Mesenchymal stem cell (in vitro differentiated cells and primary cell): ENCODE results near the gene TRIOBP.
A peak's percentile ranks its signal among the peaks of the same experiment; 100 is the strongest.

ENCODE experiments used
- DNase-seq: peaks from one replicate; pipeline ENCODE4 v3.0.0-alpha.2; 2013
- H2AFZ ChIP-seq: one replicate; pipeline ENCODE4 v1.6.1; 2013; ENCODE audit warnings: low read depth, mild to moderate bottlenecking, control low read depth, inconsistent platforms, low read length, moderate library complexity
- H2AK5ac ChIP-seq: 2 replicates; pipeline ENCODE4 v1.6.1; 2013; ENCODE audit warnings: low read length, moderate library complexity, mild to moderate bottlenecking, inconsistent platforms; ENCODE audit not compliant: severe bottlenecking
- H2BK120ac ChIP-seq: one replicate; pipeline ENCODE4 v1.6.1; 2013; ENCODE audit warnings: low read depth, mild to moderate bottlenecking, inconsistent platforms, low read length, moderate library complexity
- H2BK12ac ChIP-seq, 2 experiments: one replicate each; pipeline ENCODE4 v1.6.1; 2013; ENCODE audit warnings: inconsistent platforms in 2 of 2, low read length in 2 of 2, mild to moderate bottlenecking in 2 of 2, moderate library complexity in 2 of 2, control low read depth in 1 of 2
- H2BK15ac ChIP-seq: one replicate; pipeline ENCODE4 v1.6.1; 2013; ENCODE audit warnings: mild to moderate bottlenecking, low read depth, inconsistent platforms; ENCODE audit not compliant: poor library complexity, severe bottlenecking
- H2BK5ac ChIP-seq: 2 replicates; pipeline ENCODE4 v1.6.1; 2013; ENCODE audit warnings: low read depth, mild to moderate bottlenecking, low read length, control low read depth, inconsistent platforms; ENCODE audit not compliant: poor library complexity, severe bottlenecking
- H3K14ac ChIP-seq, 2 experiments: one replicate each; pipeline ENCODE4 v1.6.1; 2013; ENCODE audit warnings: inconsistent platforms in 2 of 2, low read length in 2 of 2, control low read depth in 1 of 2, mild to moderate bottlenecking in 1 of 2, moderate library complexity in 1 of 2
- H3K18ac ChIP-seq, 2 experiments: one replicate each; pipeline ENCODE4 v1.6.1; 2013; ENCODE audit warnings: inconsistent platforms in 2 of 2, low read length in 2 of 2, control low read depth in 1 of 2, low read depth in 1 of 2, mild to moderate bottlenecking in 1 of 2
- H3K23ac ChIP-seq, 2 experiments: one replicate each; pipeline ENCODE4 v1.6.1; 2013; ENCODE audit warnings: inconsistent platforms in 2 of 2, low read length in 2 of 2, mild to moderate bottlenecking in 2 of 2, moderate library complexity in 2 of 2, control low read depth in 1 of 2
- H3K27ac ChIP-seq: 2 replicates; pipeline ENCODE4 v1.5.1; 2013; ENCODE audit warnings: mild to moderate bottlenecking, moderate library complexity, low read length, control low read depth, inconsistent platforms; ENCODE audit not compliant: poor library complexity, severe bottlenecking
- H3K27me3 ChIP-seq, 2 experiments: 2 replicates each; pipeline versions ENCODE4 v1.6.1 to v1.7.0; 2013; ENCODE audit warnings: low read length in 2 of 2, mild to moderate bottlenecking in 2 of 2, moderate library complexity in 2 of 2, control low read depth in 1 of 2, inconsistent platforms in 1 of 2; ENCODE audit not compliant: control insufficient read depth in 1 of 2, insufficient read depth in 1 of 2
- H3K36me3 ChIP-seq, 2 experiments: 2 replicates each; pipeline versions ENCODE4 v1.6.1 to v1.7.0; 2013; ENCODE audit warnings: low read length in 2 of 2, control low read depth in 1 of 2, inconsistent platforms in 1 of 2, low read depth in 1 of 2, mild to moderate bottlenecking in 1 of 2; ENCODE audit not compliant: insufficient read depth in 2 of 2, control insufficient read depth in 1 of 2
- H3K4ac ChIP-seq, 2 experiments: one replicate each; pipeline ENCODE4 v1.6.1; 2013; ENCODE audit warnings: inconsistent platforms in 2 of 2, low read length in 2 of 2, mild to moderate bottlenecking in 2 of 2, moderate library complexity in 2 of 2, control low read depth in 1 of 2, low read depth in 1 of 2
- H3K4me1 ChIP-seq: 2 replicates; pipeline ENCODE4 v1.6.1; 2013; ENCODE audit warnings: low read depth, low read length, control low read depth; ENCODE audit not compliant: control insufficient read depth, insufficient read depth
- H3K4me2 ChIP-seq: 2 replicates; pipeline ENCODE4 v1.6.1; 2013; ENCODE audit warnings: low read length, mild to moderate bottlenecking, inconsistent platforms; ENCODE audit not compliant: poor library complexity, severe bottlenecking
- H3K4me3 ChIP-seq, 2 experiments: 2 replicates each; pipeline versions ENCODE4 v1.5.1 to v1.7.0; 2013; ENCODE audit warnings: low read length in 2 of 2, mild to moderate bottlenecking in 2 of 2, control low read depth in 1 of 2, low read depth in 1 of 2; ENCODE audit not compliant: insufficient read depth in 1 of 2
- H3K79me1 ChIP-seq: replicated peaks from 2 replicates; pipeline ENCODE4 v1.6.1; 2013; ENCODE audit warnings: mild to moderate bottlenecking, control low read depth, low read length, inconsistent platforms; ENCODE audit not compliant: poor library complexity, severe bottlenecking
- H3K9ac ChIP-seq: 2 replicates; pipeline ENCODE4 v1.7.0; 2013; ENCODE audit warnings: mild to moderate bottlenecking, low read length, moderate library complexity
- H3K9me3 ChIP-seq: 2 replicates; pipeline ENCODE4 v1.7.0; 2013; ENCODE audit warnings: mild to moderate bottlenecking, low read length; ENCODE audit not compliant: control insufficient read depth
- H4K8ac ChIP-seq: one replicate; pipeline ENCODE4 v1.6.1; 2013; ENCODE audit warnings: inconsistent platforms, mild to moderate bottlenecking, low read length, moderate library complexity
- H4K91ac ChIP-seq: one replicate; pipeline ENCODE4 v1.6.1; 2013; ENCODE audit warnings: mild to moderate bottlenecking, low read length, inconsistent platforms
- WGBS: methylation state at CpG from one replicate; pipeline ENCODE4 v1.1.7; 2013; ENCODE audit warnings: mixed read lengths; 5-methylcytosine and 5-hydroxymethylcytosine counted together

The TRIOBP gene

GRCh38 chr22:37677493-37677974 is 19.3 kb upstream of the TRIOBP start:
- peaks cover 36% of the 10 kb centered on the region for H3K4me1 ChIP-seq
- H2BK5ac ChIP-seq, result no peak overlapping the region
- DNase-seq, result no peak
- H4K91ac ChIP-seq, result no peak overlapping the region
- H2AK5ac ChIP-seq, result no peak overlapping the region
- H3K9ac ChIP-seq, result peak overlapping the region; percentile 89
- H3K4me3 ChIP-seq, result peak overlapping the region; percentile 30 to 100
- H3K27me3 ChIP-seq, result no peaks in the 10 kb centered on the region
- H3K18ac ChIP-seq, result no peak overlapping the region
- H3K14ac ChIP-seq, result no peak overlapping the region
- H2AFZ ChIP-seq, result no peak overlapping the region
- H3K79me1 ChIP-seq, result peaks cover 3% of the 10 kb centered on the region
- no peak overlapping the region for H2BK120ac ChIP-seq
- no peak overlapping the region for H2BK15ac ChIP-seq
- peaks cover 22 to 23% of the 10 kb centered on the region in 2 experiments for H3K36me3 ChIP-seq
- H3K9me3 ChIP-seq, result no peaks in the 10 kb centered on the region
- no peak overlapping the region for H3K23ac ChIP-seq
- no peak overlapping the region for H2BK12ac ChIP-seq
- no peak overlapping the region for H3K4ac ChIP-seq
- H4K8ac ChIP-seq, result no peak overlapping the region
- H3K4me2 ChIP-seq, result peak overlapping the region; percentile 36
- WGBS, result 64% methylated on average over 12 of the region's 15 CpGs
- peak overlapping the region; percentile 31 for H3K27ac ChIP-seq

GRCh38 chr22:37678372-37678771 is 18.5 kb upstream of the TRIOBP start:
- no peak overlapping the region for H3K4me2 ChIP-seq
- H3K18ac ChIP-seq, result peak overlapping the region in 1 of 2 experiments; percentile 71
- no peak overlapping the region for H2AFZ ChIP-seq
- H4K91ac ChIP-seq, result no peak overlapping the region
- H3K14ac ChIP-seq, result peak overlapping the region in 1 of 2 experiments; percentile 75
- H3K27ac ChIP-seq, result peak overlapping the region; percentile 13
- H4K8ac ChIP-seq, result no peak overlapping the region
- H3K9ac ChIP-seq, result peak overlapping the region; percentile 89
- no peak overlapping the region for H2BK120ac ChIP-seq
- peak overlapping the region; percentile 17 for H2AK5ac ChIP-seq
- H3K79me1 ChIP-seq, result no peaks in the 10 kb centered on the region
- DNase-seq, result no peak
- H2BK5ac ChIP-seq, result no peak overlapping the region
- no peak overlapping the region for H3K23ac ChIP-seq
- H2BK12ac ChIP-seq, result peak overlapping the region in 1 of 2 experiments; percentile 40
- no peaks in the 10 kb centered on the region for H3K27me3 ChIP-seq
- no peaks in the 10 kb centered on the region for H3K9me3 ChIP-seq
- WGBS, result 90% methylated on average over 14 of the region's 18 CpGs
- peaks cover 22 to 23% of the 10 kb centered on the region in 2 experiments for H3K36me3 ChIP-seq
- no peak overlapping the region for H3K4ac ChIP-seq
- peak overlapping the region; percentile 12 to 100 for H3K4me3 ChIP-seq
- peaks cover 36% of the 10 kb centered on the region for H3K4me1 ChIP-seq
- H2BK15ac ChIP-seq, result no peak overlapping the region

DNA sequence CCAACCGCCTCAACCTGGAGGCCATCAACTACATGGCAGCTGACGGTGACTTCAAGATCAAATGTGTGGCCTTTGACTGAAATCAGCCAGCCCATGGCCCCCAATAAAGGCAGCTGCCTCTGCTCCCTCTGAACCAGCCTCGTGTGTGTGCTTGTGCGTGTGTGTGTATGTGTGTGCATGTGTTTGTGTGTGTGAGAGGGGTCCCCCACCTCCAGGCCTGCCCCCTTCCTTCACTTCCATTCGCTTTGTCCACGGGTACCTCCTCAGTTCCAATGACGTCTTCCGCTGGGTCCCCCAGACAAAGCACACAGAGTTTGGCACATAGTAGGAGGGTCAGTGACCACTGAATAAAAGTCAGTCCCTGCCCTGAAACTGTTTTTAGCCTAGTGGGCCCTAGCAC is 17.2 kb upstream of the TRIOBP start:
- Histone ChIP-seq H3K4me3 (peak overlapping the region in 1 of 2 experiments; percentile 9), H2AFZ (no peak overlapping the region)

GRCh38 chr22:37680191-37680851 is 16.5 kb upstream of the TRIOBP start:
- Histone ChIP-seq H2AFZ (no peak overlapping the region), H2BK15ac (no peak overlapping the region), H3K27ac (peak overlapping the region; percentile 3), H3K9me3 (no peaks in the 10 kb centered on the region), H3K4me2 (no peak overlapping the region), H3K14ac (no peak overlapping the region), H3K18ac (no peak overlapping the region), H3K23ac (no peak overlapping the region), H2BK120ac (no peak overlapping the region), H2AK5ac (no peak overlapping the region), H3K4me1 (peaks cover 28% of the 10 kb centered on the region), H3K79me1 (no peaks in the 10 kb centered on the region), H4K8ac (no peak overlapping the region), H3K4ac (no peak overlapping the region), H2BK5ac (no peak overlapping the region), H3K4me3 (no peak overlapping the region), H2BK12ac (peak overlapping the region in 1 of 2 experiments; percentile 15), H3K27me3 (no peaks in the 10 kb centered on the region), H3K36me3 (peaks cover 22 to 23% of the 10 kb centered on the region in 2 experiments), H4K91ac (no peak overlapping the region), H3K9ac (peak overlapping the region; percentile 27)
- 91% methylated on average over 7 of the region's 7 CpGs for WGBS
- no peak for DNase-seq

More for the DNA sequence above, 17.2 kb upstream of the TRIOBP start:
- no peak overlapping the region for H2BK5ac ChIP-seq
- H3K4me2 ChIP-seq, result no peak overlapping the region
- no peak overlapping the region for H4K91ac ChIP-seq
- no peak overlapping the region for H4K8ac ChIP-seq
- H3K9ac ChIP-seq, result peak overlapping the region; percentile 27
- H3K23ac ChIP-seq, result no peak overlapping the region
- 93% methylated on average over 7 of the region's 8 CpGs for WGBS
- no peak overlapping the region for H3K18ac ChIP-seq
- H3K14ac ChIP-seq, result peak overlapping the region in 1 of 2 experiments; percentile 46
- H3K4ac ChIP-seq, result no peak overlapping the region
- H3K36me3 ChIP-seq, result peaks cover 22 to 23% of the 10 kb centered on the region in 2 experiments
- no peak overlapping the region for H2AK5ac ChIP-seq
- H3K79me1 ChIP-seq, result no peaks in the 10 kb centered on the region
- H3K27me3 ChIP-seq, result no peaks in the 10 kb centered on the region
- no peak for DNase-seq
- H3K27ac ChIP-seq, result peak overlapping the region; percentile 34
- no peak overlapping the region for H2BK12ac ChIP-seq
- no peaks in the 10 kb centered on the region for H3K9me3 ChIP-seq
- H2BK120ac ChIP-seq, result no peak overlapping the region
- H3K4me1 ChIP-seq, result peaks cover 34% of the 10 kb centered on the region
- no peak overlapping the region for H2BK15ac ChIP-seq
